ENCODE measurements around the gene ENG.
A peak's percentile ranks its signal among the peaks of the same experiment; 100 is the strongest.
"Not testable (repeated sequence)": the region's sequence is repeated elsewhere in the genome, so short reads cannot be mapped to it uniquely, and the experiment has no call there.

The ENG gene

DNA sequence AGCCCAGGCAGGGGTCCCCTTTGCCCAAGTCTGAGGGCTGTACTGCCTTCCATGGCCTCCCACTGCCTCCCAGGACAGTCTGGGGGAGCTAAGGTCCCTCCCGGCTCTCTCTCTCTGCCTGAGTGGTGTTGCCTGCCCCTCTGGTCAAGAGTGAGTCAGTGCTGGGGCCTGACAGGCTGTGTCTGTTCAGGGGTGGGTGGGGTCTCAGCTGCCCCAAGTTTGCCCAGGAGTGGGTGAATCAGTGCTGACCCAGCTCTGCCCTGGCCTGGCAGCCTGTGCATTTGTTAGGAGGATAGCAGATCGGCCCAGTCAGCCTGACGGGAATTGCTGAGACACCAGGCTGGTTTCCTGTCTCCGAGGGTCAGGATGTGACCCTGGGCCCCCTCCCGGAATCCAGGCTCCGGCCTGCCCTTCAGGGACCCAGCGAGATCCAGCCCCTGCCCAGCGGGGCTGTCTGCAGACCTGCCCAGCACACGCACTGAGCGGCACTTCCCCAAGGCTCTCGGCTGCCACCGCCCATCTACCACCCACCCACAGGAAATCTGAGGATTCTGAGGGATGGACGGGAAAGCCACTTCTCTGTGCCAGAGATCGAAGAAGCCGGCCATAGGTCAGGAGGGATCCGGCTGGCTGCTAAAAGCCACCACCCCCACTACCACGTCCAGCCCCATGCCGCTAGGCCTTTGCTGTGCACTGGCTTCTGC is 15.9 kb downstream of the ENG start:
- Histone ChIP-seq H3K36me3 (ENCODE audit: insufficient read depth, low read length) (peaks cover 14% of the 10 kb centered on the region; the same call in 1 of the 2 replicates), H2AFZ (ENCODE audit: low read length, unreplicated experiment) (no peak overlapping the region), H3K4me3 (ENCODE audit: low read depth, low read length) (peak overlapping the region; percentile 31)

GRCh38 chr9:127837346-127837745 is 17.1 kb downstream of the ENG start:
- H3K36me3 ChIP-seq (ENCODE audit: insufficient read depth, low read length) = peaks cover 17% of the 10 kb centered on the region
- H2AFZ ChIP-seq (ENCODE audit: low read length, unreplicated experiment) = no peak overlapping the region
- H3K27ac ChIP-seq (ENCODE audit: low read depth, low read length) = peak overlapping the region; percentile 96
- peaks cover 70% of the 10 kb centered on the region for H3K4me1 ChIP-seq (ENCODE audit: control insufficient read depth, insufficient read depth, low read length, unreplicated experiment)
- peak overlapping the region; percentile 16; the same call in 1 of the 2 replicates for H3K4me3 ChIP-seq (ENCODE audit: low read depth, low read length)
- peaks cover 70% of the 10 kb centered on the region for H3K79me2 ChIP-seq (ENCODE audit: control insufficient read depth, insufficient read depth, low read length, unreplicated experiment)
- no peaks in the 10 kb centered on the region for H3K27me3 ChIP-seq (ENCODE audit: insufficient read depth, low read length)

More for the DNA sequence above, 15.9 kb downstream of the ENG start:
- Histone ChIP-seq H3K79me2 (ENCODE audit: control insufficient read depth, insufficient read depth, low read length, unreplicated experiment) (peaks cover 70% of the 10 kb centered on the region), H3K27me3 (ENCODE audit: insufficient read depth, low read length) (no peaks in the 10 kb centered on the region), H3K27ac (ENCODE audit: low read depth, low read length) (peak overlapping the region; percentile 96), H3K4me1 (ENCODE audit: control insufficient read depth, insufficient read depth, low read length, unreplicated experiment) (peaks cover 68% of the 10 kb centered on the region)

DNA sequence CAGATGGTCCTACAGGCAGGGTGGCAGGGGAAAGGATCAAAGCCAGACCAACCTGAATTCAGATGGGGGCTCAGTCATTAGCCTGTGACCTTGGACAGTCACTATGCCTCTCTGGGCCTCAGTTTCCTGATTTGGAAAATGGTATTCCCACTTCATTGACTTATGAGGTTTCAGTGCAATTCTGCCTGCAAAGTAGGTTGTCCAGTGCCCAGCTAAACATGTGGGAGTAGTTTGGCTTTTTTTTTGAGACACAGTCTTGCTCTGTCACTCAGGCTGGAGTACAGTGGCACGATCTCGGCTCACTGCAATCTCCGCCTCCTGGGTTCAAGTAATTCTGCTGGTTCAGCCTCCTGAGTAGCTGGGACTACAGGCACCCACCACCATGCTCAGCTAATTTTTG is 17.9 kb downstream of the ENG start:
- Histone ChIP-seq H3K4me3 (ENCODE audit: low read depth, low read length) (peak overlapping the region; percentile 19), H3K4me1 (ENCODE audit: control insufficient read depth, insufficient read depth, low read length, unreplicated experiment) (peaks cover 73% of the 10 kb centered on the region), H3K27ac (ENCODE audit: low read depth, low read length) (peak overlapping the region; percentile 96), H3K36me3 (ENCODE audit: insufficient read depth, low read length) (peaks cover 15% of the 10 kb centered on the region), H3K79me2 (ENCODE audit: control insufficient read depth, insufficient read depth, low read length, unreplicated experiment) (peaks cover 67% of the 10 kb centered on the region)
- H3K27me3 ChIP-seq (ENCODE audit: insufficient read depth, low read length); H2AFZ ChIP-seq (ENCODE audit: low read length, unreplicated experiment): not testable (repeated sequence)

DNA sequence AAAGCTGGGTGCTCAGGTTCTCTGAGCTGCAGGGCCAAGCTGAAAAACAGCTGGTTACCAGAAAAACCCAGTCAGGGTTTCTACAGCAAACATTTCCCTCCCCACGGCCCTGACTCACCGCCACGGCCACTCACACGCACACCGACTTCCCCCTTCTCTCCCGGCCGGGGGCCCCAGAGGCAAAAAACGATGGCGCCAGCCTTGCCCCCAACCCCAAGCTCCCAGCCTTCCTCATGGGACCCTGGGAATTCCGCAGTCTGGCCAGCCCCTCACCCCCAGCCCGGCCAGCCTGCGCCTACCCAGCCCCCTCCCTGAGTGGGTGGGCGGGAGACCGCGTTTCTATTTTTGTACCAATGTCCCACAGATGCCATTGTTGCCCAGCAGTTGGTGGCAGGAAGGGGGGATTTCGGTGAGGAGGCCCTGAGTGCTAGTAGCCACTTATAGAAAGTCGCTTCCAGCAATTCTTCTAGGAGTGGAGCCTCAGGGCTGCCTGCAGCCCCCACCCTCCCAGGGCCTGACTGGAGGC is 18.4 kb downstream of the ENG start:
- H2AFZ ChIP-seq (ENCODE audit: low read length, unreplicated experiment) = no peak overlapping the region
- H3K27ac ChIP-seq (ENCODE audit: low read depth, low read length) = peak overlapping the region; percentile 96
- H3K4me1 ChIP-seq (ENCODE audit: control insufficient read depth, insufficient read depth, low read length, unreplicated experiment) = peaks cover 69% of the 10 kb centered on the region
- peaks cover 13% of the 10 kb centered on the region for H3K36me3 ChIP-seq (ENCODE audit: insufficient read depth, low read length)
- no peaks in the 10 kb centered on the region for H3K27me3 ChIP-seq (ENCODE audit: insufficient read depth, low read length)
- H3K79me2 ChIP-seq (ENCODE audit: control insufficient read depth, insufficient read depth, low read length, unreplicated experiment) = peaks cover 62% of the 10 kb centered on the region
- peak overlapping the region; percentile 19 for H3K4me3 ChIP-seq (ENCODE audit: low read depth, low read length)

GRCh38 chr9:127833555-127833954 is 20.9 kb downstream of the ENG start:
- Histone ChIP-seq H3K4me3 (ENCODE audit: low read depth, low read length) (no peak overlapping the region), H3K79me2 (ENCODE audit: control insufficient read depth, insufficient read depth, low read length, unreplicated experiment) (peaks cover 60% of the 10 kb centered on the region), H2AFZ (ENCODE audit: low read length, unreplicated experiment) (no peak overlapping the region), H3K27ac (ENCODE audit: low read depth, low read length) (peak overlapping the region; percentile 66), H3K4me1 (ENCODE audit: control insufficient read depth, insufficient read depth, low read length, unreplicated experiment) (peaks cover 56% of the 10 kb centered on the region), H3K36me3 (ENCODE audit: insufficient read depth, low read length) (peaks cover 29% of the 10 kb centered on the region), H3K27me3 (ENCODE audit: insufficient read depth, low read length) (no peaks in the 10 kb centered on the region)

DNA sequence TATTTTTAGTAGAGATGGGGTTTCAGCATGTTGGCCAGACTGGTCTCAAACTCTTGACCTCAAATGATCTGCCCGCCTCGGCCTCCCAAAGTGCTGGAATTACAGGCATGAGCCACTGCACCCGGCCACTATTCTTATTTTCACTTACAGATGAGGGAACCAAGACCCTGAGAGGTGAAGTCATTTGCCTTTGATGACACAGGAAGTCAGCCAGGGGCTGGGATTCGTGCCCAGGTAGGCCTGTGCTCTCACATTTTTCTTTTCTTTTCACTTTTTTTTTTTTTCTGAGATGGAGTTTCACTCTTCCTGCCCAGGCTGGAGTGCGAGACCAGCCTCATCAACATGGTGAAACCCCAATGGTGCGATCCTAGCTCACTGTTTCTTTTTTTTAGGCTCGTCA is 22.2 kb downstream of the ENG start:
- peaks cover 52% of the 10 kb centered on the region for H3K4me1 ChIP-seq (ENCODE audit: control insufficient read depth, insufficient read depth, low read length, unreplicated experiment)
- peaks cover 29% of the 10 kb centered on the region for H3K36me3 ChIP-seq (ENCODE audit: insufficient read depth, low read length)
- H3K27me3 ChIP-seq (ENCODE audit: insufficient read depth, low read length) = no peaks in the 10 kb centered on the region
- H3K79me2 ChIP-seq (ENCODE audit: control insufficient read depth, insufficient read depth, low read length, unreplicated experiment) = peaks cover 56% of the 10 kb centered on the region
- H3K27ac ChIP-seq (ENCODE audit: low read depth, low read length) = peak overlapping the region; percentile 47; the same call in 1 of the 2 replicates
- H3K4me3 ChIP-seq (ENCODE audit: low read depth, low read length) = no peak overlapping the region
- H2AFZ ChIP-seq (ENCODE audit: low read length, unreplicated experiment) = no peak overlapping the region

GRCh38 chr9:127829205-127829906 is 25.1 kb downstream of the ENG start:
- Histone ChIP-seq H3K4me1 (ENCODE audit: control insufficient read depth, insufficient read depth, low read length, unreplicated experiment) (peaks cover 38% of the 10 kb centered on the region), H3K4me3 (ENCODE audit: low read depth, low read length) (no peak overlapping the region), H3K79me2 (ENCODE audit: control insufficient read depth, insufficient read depth, low read length, unreplicated experiment) (peaks cover 42% of the 10 kb centered on the region), H3K27ac (ENCODE audit: low read depth, low read length) (peak overlapping the region; percentile 56), H3K36me3 (ENCODE audit: insufficient read depth, low read length) (peaks cover 24% of the 10 kb centered on the region), H3K27me3 (ENCODE audit: insufficient read depth, low read length) (no peaks in the 10 kb centered on the region), H2AFZ (ENCODE audit: low read length, unreplicated experiment) (no peak overlapping the region)

DNA sequence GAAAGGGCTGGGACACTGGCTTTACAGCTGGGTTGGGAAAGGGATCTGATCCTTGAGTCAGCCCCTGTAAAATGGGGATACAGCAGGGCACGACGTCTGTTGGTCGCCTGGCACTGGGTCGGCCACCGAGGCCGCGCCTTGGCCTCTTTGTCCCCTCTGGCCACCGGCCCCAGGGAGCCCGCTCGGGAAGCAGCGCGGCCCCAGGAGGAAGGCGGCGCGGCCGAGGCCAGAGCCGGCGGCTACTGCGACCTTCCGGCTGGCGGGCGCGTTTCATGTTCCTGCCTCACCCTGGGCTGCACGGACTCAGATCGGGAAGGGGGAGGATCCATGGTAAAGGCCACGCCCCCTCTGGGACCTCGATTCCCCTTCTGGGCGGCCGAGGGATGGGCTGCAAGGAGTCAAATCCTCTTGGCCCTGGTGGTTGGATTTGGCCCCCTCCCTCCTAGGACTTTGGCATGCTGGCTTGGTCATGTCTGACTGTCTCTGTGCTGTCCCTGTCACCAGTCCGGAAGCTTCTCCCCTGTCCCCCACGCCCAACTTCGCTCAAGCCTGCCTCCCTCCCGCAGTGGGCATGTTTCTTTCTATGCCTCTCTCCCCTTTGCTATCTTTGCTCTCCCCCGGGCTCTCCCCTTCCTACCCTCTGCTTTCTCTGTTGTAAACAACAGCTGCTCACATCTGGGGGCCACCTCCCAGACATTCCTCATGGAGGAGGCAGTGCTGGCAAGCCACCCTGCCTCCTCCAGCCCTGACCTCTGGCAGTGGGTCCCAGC is 26.0 kb downstream of the ENG start:
- Histone ChIP-seq H3K4me1 (ENCODE audit: control insufficient read depth, insufficient read depth, low read length, unreplicated experiment) (peaks cover 34% of the 10 kb centered on the region), H3K27ac (ENCODE audit: low read depth, low read length) (peak overlapping the region; percentile 56), H3K4me3 (ENCODE audit: low read depth, low read length) (no peak overlapping the region), H3K27me3 (ENCODE audit: insufficient read depth, low read length) (no peaks in the 10 kb centered on the region), H3K36me3 (ENCODE audit: insufficient read depth, low read length) (peaks cover 28% of the 10 kb centered on the region), H3K79me2 (ENCODE audit: control insufficient read depth, insufficient read depth, low read length, unreplicated experiment) (peaks cover 37% of the 10 kb centered on the region), H2AFZ (ENCODE audit: low read length, unreplicated experiment) (no peak overlapping the region)

DNA sequence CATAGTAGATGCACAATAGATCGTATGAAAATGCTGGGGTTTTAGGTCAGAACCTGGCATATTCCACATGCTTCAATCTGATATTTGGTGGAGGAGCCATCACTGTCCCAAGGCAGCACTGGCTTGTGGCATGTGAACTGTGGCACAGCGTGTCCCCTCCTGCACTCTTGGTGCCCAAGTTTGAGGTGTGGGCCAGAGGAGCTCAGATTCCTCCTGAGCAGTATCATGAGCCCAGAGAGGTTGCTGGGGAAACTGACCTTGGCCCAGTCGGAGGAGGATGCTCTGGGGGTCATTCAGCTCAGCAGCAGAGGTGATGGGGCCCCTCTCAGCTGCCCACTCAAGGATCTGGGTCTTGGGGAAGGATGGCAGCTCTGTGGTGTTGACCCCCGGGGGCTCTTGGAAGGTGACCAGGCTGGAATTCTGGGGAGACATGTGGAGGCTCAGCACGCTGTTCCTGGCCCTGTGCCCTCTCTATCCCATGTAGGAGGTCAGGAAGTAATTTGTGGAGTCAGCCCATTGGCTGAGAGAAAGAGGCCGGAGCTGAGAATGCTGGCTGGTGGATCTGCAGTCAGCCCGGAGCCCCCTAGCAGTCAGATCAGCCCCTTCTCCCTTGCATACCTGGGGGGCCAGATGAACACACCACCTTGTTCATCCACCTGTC is 28.1 kb downstream of the ENG start:
- Histone ChIP-seq H3K4me1 (ENCODE audit: control insufficient read depth, insufficient read depth, low read length, unreplicated experiment) (peaks cover 27% of the 10 kb centered on the region), H2AFZ (ENCODE audit: low read length, unreplicated experiment) (no peak overlapping the region), H3K36me3 (ENCODE audit: insufficient read depth, low read length) (peaks cover 25% of the 10 kb centered on the region), H3K4me3 (ENCODE audit: low read depth, low read length) (no peak overlapping the region), H3K27me3 (ENCODE audit: insufficient read depth, low read length) (no peaks in the 10 kb centered on the region), H3K27ac (ENCODE audit: low read depth, low read length) (no peak overlapping the region), H3K79me2 (ENCODE audit: control insufficient read depth, insufficient read depth, low read length, unreplicated experiment) (peaks cover 26% of the 10 kb centered on the region)
